Peyer's patch (tissue), 4 donors: ENCODE results near the gene CELF4.

Source experiments
- POLR2A ChIP-seq, 2 donors: fragments of 450-650 bp; IDR thresholded peaks; one replicate each; pipeline ENCODE4 v1.5.1; 2017; ENCODE audit warnings: antibody characterized with exemption in 2 of 2, mild to moderate bottlenecking in 2 of 2, moderate library complexity in 2 of 2
- TF ChIP-seq, protein P1 (sequence below), 6 experiments: fragments of 450-650 bp in 4 of 6; fragments of 200-600 bp in 2 of 6; sonication (generic) in 1 of 6; IDR thresholded peaks; one replicate each; pipeline ENCODE4 v1.5.1; 2017 to 2019; ENCODE audit warnings: antibody characterized with exemption in 6 of 6, mild to moderate bottlenecking in 3 of 6, moderate library complexity in 1 of 6

DNA sequence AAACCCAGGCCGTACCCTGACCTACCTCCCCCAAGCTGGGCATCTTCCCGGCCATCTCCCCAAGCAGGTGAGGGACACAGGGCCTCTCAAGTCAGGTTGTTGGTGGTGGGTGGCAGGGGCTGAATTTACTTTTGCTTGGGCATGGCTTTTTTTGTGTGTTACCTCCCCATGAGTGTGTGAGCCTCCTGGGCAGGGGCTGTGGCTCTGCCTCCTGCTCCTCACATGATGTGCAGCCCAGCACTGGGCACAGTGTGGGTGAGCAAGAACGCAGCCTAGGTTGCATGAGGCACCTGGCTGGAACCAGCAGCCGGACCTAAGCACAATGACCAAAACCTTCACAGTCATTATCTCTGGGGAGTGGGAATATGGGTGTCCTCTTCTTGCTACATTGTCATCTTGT lies 22.3 kb downstream of the CELF4 start:
- TF ChIP-seq, protein P1, sequence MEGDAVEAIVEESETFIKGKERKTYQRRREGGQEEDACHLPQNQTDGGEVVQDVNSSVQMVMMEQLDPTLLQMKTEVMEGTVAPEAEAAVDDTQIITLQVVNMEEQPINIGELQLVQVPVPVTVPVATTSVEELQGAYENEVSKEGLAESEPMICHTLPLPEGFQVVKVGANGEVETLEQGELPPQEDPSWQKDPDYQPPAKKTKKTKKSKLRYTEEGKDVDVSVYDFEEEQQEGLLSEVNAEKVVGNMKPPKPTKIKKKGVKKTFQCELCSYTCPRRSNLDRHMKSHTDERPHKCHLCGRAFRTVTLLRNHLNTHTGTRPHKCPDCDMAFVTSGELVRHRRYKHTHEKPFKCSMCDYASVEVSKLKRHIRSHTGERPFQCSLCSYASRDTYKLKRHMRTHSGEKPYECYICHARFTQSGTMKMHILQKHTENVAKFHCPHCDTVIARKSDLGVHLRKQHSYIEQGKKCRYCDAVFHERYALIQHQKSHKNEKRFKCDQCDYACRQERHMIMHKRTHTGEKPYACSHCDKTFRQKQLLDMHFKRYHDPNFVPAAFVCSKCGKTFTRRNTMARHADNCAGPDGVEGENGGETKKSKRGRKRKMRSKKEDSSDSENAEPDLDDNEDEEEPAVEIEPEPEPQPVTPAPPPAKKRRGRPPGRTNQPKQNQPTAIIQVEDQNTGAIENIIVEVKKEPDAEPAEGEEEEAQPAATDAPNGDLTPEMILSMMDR (IDR thresholded peaks at IDR 0.05) = no peak
- TF ChIP-seq POLR2A (IDR thresholded peaks at IDR 0.05) = no peak
